ENCODE results near the gene LRMDA. TPM values are rescaled to one million over a fixed set of nuclear protein-coding genes. Genes with fewer than 3 reads are reported as not detected.

Gene LRMDA
- total RNA-seq, 1 donor from 2014 or later = 22.3 TPM

GRCh38 chr10:75541411-75541810 lies 110.0 kb downstream of the LRMDA start:
- intact Hi-C loops (cut with DNase I) = no loop called here
- DNase-seq (ENCODE audit: missing footprints) (no peak), ATAC-seq (no peak)

- ATAC-seq (no peak), DNase-seq (ENCODE audit: missing footprints) (no peak)
- intact Hi-C loops (cut with DNase I) = no loop called here
These were observed 110.7 kb downstream of the LRMDA start for GRCh38 chr10:75542084-75542483.

GRCh38 chr10:75542906-75543305 lies 111.5 kb downstream of the LRMDA start:
- no peak for DNase-seq (ENCODE audit: missing footprints)
- intact Hi-C loops (cut with DNase I) = no loop called here
- ATAC-seq = no peak

- intact Hi-C loops (cut with DNase I) = no loop called here
- ATAC-seq = no peak
- DNase-seq (ENCODE audit: missing footprints) = no peak
These were observed 113.0 kb downstream of the LRMDA start for GRCh38 chr10:75544386-75544785.

- intact Hi-C loops (cut with DNase I) = loop anchor here (5.0 kb wide), 1 partner anchor 138 kb away; no protein-coding TSS in a partner anchor
- DNase-seq (ENCODE audit: missing footprints) = no peak
- ATAC-seq = no peak
These were observed 113.7 kb downstream of the LRMDA start for GRCh38 chr10:75544993-75545706.

GRCh38 chr10:75546004-75546403 lies 114.6 kb downstream of the LRMDA start:
- intact Hi-C loops (cut with DNase I) = loop anchor here (5.0 kb wide), 1 partner anchor 139 kb away; no protein-coding TSS in a partner anchor
- DNase-seq (ENCODE audit: missing footprints) = no peak
- ATAC-seq = no peak

- DNase-seq (ENCODE audit: missing footprints) (no peak), ATAC-seq (no peak)
- intact Hi-C loops (cut with DNase I) = loop anchor here (5.0 kb wide), 1 partner anchor 140 kb away; no protein-coding TSS in a partner anchor
These were observed 116.2 kb downstream of the LRMDA start for GRCh38 chr10:75547391-75548298.

GRCh38 chr10:75548356-75548755 lies 116.9 kb downstream of the LRMDA start:
- DNase-seq (ENCODE audit: missing footprints) (no peak), ATAC-seq (no peak)
- intact Hi-C loops (cut with DNase I) = loop anchor here (5.0 kb wide), 1 partner anchor 141 kb away; no protein-coding TSS in a partner anchor

- intact Hi-C loops (cut with DNase I) = no loop called here
- no peak for DNase-seq (ENCODE audit: missing footprints)
These were observed 118.8 kb downstream of the LRMDA start for GRCh38 chr10:75550191-75550590.

GRCh38 chr10:75552171-75552570 lies 120.7 kb downstream of the LRMDA start:
- intact Hi-C loops (cut with DNase I) = no loop called here
- DNase-seq (ENCODE audit: missing footprints) (no peak), ATAC-seq (no peak)

More at GRCh38 chr10:75550191-75550590, 118.8 kb downstream of the LRMDA start:
- ATAC-seq = no peak

- intact Hi-C loops (cut with DNase I) = no loop called here
- ATAC-seq (no peak), DNase-seq (ENCODE audit: missing footprints) (no peak)
These were observed 122.1 kb downstream of the LRMDA start for GRCh38 chr10:75553550-75553949.

- ATAC-seq (no peak), DNase-seq (ENCODE audit: missing footprints) (no peak)
- intact Hi-C loops (cut with DNase I) = no loop called here
These were observed 123.9 kb downstream of the LRMDA start for GRCh38 chr10:75555323-75555722.

- DNase-seq (ENCODE audit: missing footprints) (no peak), ATAC-seq (no peak)
- intact Hi-C loops (cut with DNase I) = no loop called here
These were observed 124.9 kb downstream of the LRMDA start for GRCh38 chr10:75556320-75556719.

GRCh38 chr10:75565286-75566251 lies 134.1 kb downstream of the LRMDA start:
- DNase-seq (ENCODE audit: missing footprints) (no peak), ATAC-seq (no peak)
- intact Hi-C loops (cut with DNase I) = no loop called here

- intact Hi-C loops (cut with DNase I) = no loop called here
- no peak for ATAC-seq
- no peak for DNase-seq (ENCODE audit: missing footprints)
These were observed 137.2 kb downstream of the LRMDA start for GRCh38 chr10:75568450-75569130.

- DNase-seq (ENCODE audit: missing footprints) (no peak), ATAC-seq (no peak)
- intact Hi-C loops (cut with DNase I) = no loop called here
These were observed 138.1 kb downstream of the LRMDA start for GRCh38 chr10:75569506-75569905.

GRCh38 chr10:75572478-75572877 lies 141.1 kb downstream of the LRMDA start:
- DNase-seq (ENCODE audit: missing footprints) (no peak), ATAC-seq (no peak)
- intact Hi-C loops (cut with DNase I) = no loop called here

- DNase-seq (ENCODE audit: missing footprints) (no peak), ATAC-seq (no peak)
- intact Hi-C loops (cut with DNase I) = no loop called here
These were observed 144.5 kb downstream of the LRMDA start for GRCh38 chr10:75575940-75576339.
